Endothelial cell of umbilical vein (primary cell): Measurements from ENCODE around the gene DOK1. TPM values are rescaled to one million over a fixed set of nuclear protein-coding genes. Genes with fewer than 3 reads are reported as not detected.

Source experiments
- BruUV-seq: library from RNA; stranded (reverse); fragments of 400-500 nt; replicated peaks from 2 replicates; lab custom pipeline; 2021; lab: Mats Ljungman, UMichigan
- CTCF ChIA-PET: fragments of 300-600, 350-600 bp; sonication (Branson Sonifier 250); formaldehyde crosslinking; loops from one replicate; lab custom pipeline; 2021; ENCODE audit warnings: antibody characterized with exemption, inconsistent platforms; lab: Charles Lee
- POLR2A ChIA-PET: fragments of 300-600, 350-600 bp; sonication (Branson Sonifier 250); formaldehyde crosslinking; loops from one replicate; lab custom pipeline; 2021; ENCODE audit warnings: antibody characterized with exemption, inconsistent platforms; lab: Charles Lee
- DNase-seq: peaks from one replicate; pipeline ENCODE4 v3.0.0-alpha.2; 2011; ENCODE audit warnings: low read depth, low spot score
- FAIRE-seq: peaks from 2 replicates; lab custom pipeline; 2011; peaks lifted over from hg19 to GRCh38; lab: Jason Lieb, UNC
- H2AFZ ChIP-seq: 2 replicates; pipeline ENCODE4 v1.6.0; 2012; ENCODE audit warnings: low read depth, low read length, control low read depth, inconsistent platforms
- H3K27ac ChIP-seq: 2 replicates; pipeline ENCODE4 v1.5.1; 2011; ENCODE audit warnings: low read depth, mild to moderate bottlenecking, control low read depth, low read length, moderate library complexity; ENCODE audit not compliant: insufficient read depth
- H3K27me3 ChIP-seq, 2 experiments: 2 replicates each; pipeline versions ENCODE4 v1.6.0 to v1.6.1; 2011; ENCODE audit warnings: low read length in 2 of 2, mixed read lengths in 1 of 2; ENCODE audit not compliant: control insufficient read depth in 2 of 2, insufficient read depth in 2 of 2
- H3K36me3 ChIP-seq, 2 experiments: 2 replicates in 1 of 2; 3 replicates in 1 of 2; pipeline ENCODE4 v1.5.1; 2011; ENCODE audit warnings: low read length in 2 of 2, mild to moderate bottlenecking in 1 of 2, moderate library complexity in 1 of 2; ENCODE audit not compliant: control insufficient read depth in 2 of 2, insufficient read depth in 2 of 2; ENCODE audit errors: extremely low read depth in 1 of 2
- H3K4me1 ChIP-seq: 3 replicates; pipeline ENCODE4 v1.5.1; 2011; ENCODE audit warnings: mild to moderate bottlenecking, low read length; ENCODE audit not compliant: control insufficient read depth, insufficient read depth; ENCODE audit errors: extremely low read depth
- H3K4me2 ChIP-seq: 2 replicates; pipeline ENCODE4 v1.6.1; 2011; ENCODE audit warnings: low read length, control low read depth, mixed read lengths; ENCODE audit not compliant: insufficient read depth
- H3K4me3 ChIP-seq, 3 experiments: fragments of 200-600 bp in 1 of 3; sonication (generic), shearing (Covaris generic) in 1 of 3; replicated peaks in 1 of 3; 2 replicates each; pipeline ENCODE4 v1.5.1; 2011 to 2016; ENCODE audit warnings: control low read depth in 3 of 3, low read length in 3 of 3, mild to moderate bottlenecking in 2 of 3, inconsistent platforms in 1 of 3, low read depth in 1 of 3, moderate library complexity in 1 of 3; ENCODE audit not compliant: insufficient read depth in 1 of 3
- H3K79me2 ChIP-seq: 2 replicates; pipeline ENCODE4 v1.6.0; 2012; ENCODE audit warnings: low read length, inconsistent platforms; ENCODE audit not compliant: control insufficient read depth, insufficient read depth
- H3K9ac ChIP-seq: replicated peaks from 2 replicates; pipeline ENCODE3; 2011; ENCODE audit warnings: low read length, control low read depth; ENCODE audit not compliant: insufficient read depth; ENCODE audit errors: extremely low read depth
- H3K9me1 ChIP-seq: replicated peaks from 3 replicates; pipeline ENCODE4 v1.6.0; 2011; ENCODE audit warnings: mild to moderate bottlenecking, low read length; ENCODE audit not compliant: control insufficient read depth, insufficient read depth; ENCODE audit errors: extremely low read depth
- H3K9me3 ChIP-seq: replicated peaks from 2 replicates; pipeline ENCODE4 v1.5.1; 2012; ENCODE audit warnings: low read length, inconsistent platforms; ENCODE audit not compliant: control insufficient read depth, insufficient read depth
- H4K20me1 ChIP-seq: replicated peaks from 2 replicates; pipeline ENCODE3; 2011; ENCODE audit warnings: mild to moderate bottlenecking, low read length; ENCODE audit not compliant: control insufficient read depth, insufficient read depth; ENCODE audit errors: extremely low read depth
- FOS ChIP-seq: IDR thresholded peaks from 2 replicates; pipeline ENCODE4 v1.6.1; 2011; ENCODE audit warnings: mild to moderate bottlenecking, low read length, moderate library complexity, borderline replicate concordance; ENCODE audit not compliant: insufficient read depth
- GATA2 ChIP-seq: IDR thresholded peaks from 2 replicates; pipeline ENCODE4 v1.7.0; 2011; ENCODE audit warnings: low read depth, mild to moderate bottlenecking, moderate library complexity, mixed read lengths, low read length; ENCODE audit not compliant: insufficient read length, insufficient read depth
- JUN ChIP-seq: IDR thresholded peaks from 2 replicates; pipeline ENCODE4 v1.6.1; 2011; ENCODE audit warnings: borderline replicate concordance, low read depth; ENCODE audit not compliant: insufficient read length, insufficient read depth
- MYC ChIP-seq: IDR thresholded peaks from one replicate; pipeline ENCODE4 v1.6.1; 2011; ENCODE audit warnings: mild to moderate bottlenecking, low read depth, low read length
- POLR2AphosphoS5 ChIP-seq: IDR thresholded peaks from 2 replicates; pipeline ENCODE4 v1.6.1; 2012; ENCODE audit warnings: low read depth, mild to moderate bottlenecking, control low read depth, low read length, moderate library complexity; ENCODE audit not compliant: insufficient read depth
- dilution Hi-C: fragments of 300-500 bp; cut with MboI; formaldehyde crosslinking; loops from one replicate; pipeline ENCODE4 v1.15.0; 2019; ENCODE audit warnings: low sequenced_read_pairs; ENCODE audit not compliant: extremely low pct_ligation_motif_present
- intact Hi-C: fragments of 100-400 bp; cut with micrococcal nuclease; formaldehyde crosslinking; loops from one replicate; pipeline ENCODE4 v1.10.0; 2022
- polyA plus RNA-seq, 4 experiments: library from polyadenylated mRNA; depleted of rRNA in 3 of 4; stranded (reverse) in 3 of 4; unstranded in 1 of 4; fragments of >200 nt; gene quantifications; 2 replicates each; pipeline versions ENCODE4 v1.2.1 to v1.2.3, GENCODE V29; 2011 to 2012; ENCODE audit warnings: missing spikeins in 1 of 4
- total RNA-seq: library from RNA; stranded (reverse); gene quantifications from 2 replicates; pipeline ENCODE4 v1.2.3, GENCODE V29; 2021
- TF ChIP-seq, protein P1 (sequence below), 2 donors: IDR thresholded peaks; 1 replicate in 1 of 2; 2 replicates in 1 of 2; pipeline ENCODE4 v1.5.1; 2011; ENCODE audit warnings: low read length in 2 of 2, mild to moderate bottlenecking in 2 of 2, moderate library complexity in 2 of 2, control low read depth in 1 of 2, inconsistent platforms in 1 of 2, low read depth in 1 of 2; ENCODE audit not compliant: insufficient read depth in 1 of 2; ENCODE audit errors: extremely low read depth in 1 of 2

The DOK1 gene
- total and polyA plus RNA-seq, 2 donors (not counting 3 experiments of a cell fraction or from before 2014, with no cell fraction given), result 10.4 to 12.7 TPM

DNA sequence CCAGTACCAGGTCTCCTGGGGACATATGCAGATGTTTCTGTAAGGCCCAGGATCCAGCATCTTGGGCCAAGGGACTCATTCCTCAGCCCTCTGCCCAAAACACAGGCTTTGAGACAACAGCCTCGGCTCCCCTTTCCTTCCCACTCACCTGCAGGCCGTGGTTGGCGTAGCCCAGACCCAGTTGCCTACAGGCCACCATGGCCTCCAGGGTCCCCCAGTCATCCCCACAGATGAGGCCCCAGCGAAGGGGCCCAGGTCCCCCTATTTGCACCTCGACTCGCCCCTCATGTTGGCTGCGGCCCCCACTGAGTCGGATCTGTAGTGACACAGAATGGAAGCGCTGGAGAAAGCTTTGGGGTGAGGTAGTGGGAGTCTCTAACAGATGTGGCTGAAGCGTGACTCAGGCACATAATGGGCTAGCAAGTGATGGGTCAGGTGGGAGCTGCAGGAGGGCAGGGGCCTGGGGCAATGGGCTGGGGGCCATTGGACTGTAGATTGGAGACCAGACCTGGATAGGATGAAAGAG, 19.0 kb upstream of the DOK1 start:
- no TSS peak for BruUV-seq
- no peaks in the 10 kb centered on the region for H3K9me1 ChIP-seq
- FAIRE-seq (no peak), DNase-seq (no peak)
- intact Hi-C loops, result no loop called here
- no peaks in the 10 kb centered on the region for H3K9me3 ChIP-seq
- H3K4me2 ChIP-seq, result no peak overlapping the region
- ChIA-PET POLR2A (no interaction called here), CTCF (no interaction called here)
- no peak overlapping the region for H3K9ac ChIP-seq
- H3K79me2 ChIP-seq, result no peaks in the 10 kb centered on the region
- TF ChIP-seq GATA2, result no peak
- no peak for TF ChIP-seq POLR2AphosphoS5
- TF ChIP-seq FOS, result no peak
- no peak for TF ChIP-seq MYC
- TF ChIP-seq, protein P1, sequence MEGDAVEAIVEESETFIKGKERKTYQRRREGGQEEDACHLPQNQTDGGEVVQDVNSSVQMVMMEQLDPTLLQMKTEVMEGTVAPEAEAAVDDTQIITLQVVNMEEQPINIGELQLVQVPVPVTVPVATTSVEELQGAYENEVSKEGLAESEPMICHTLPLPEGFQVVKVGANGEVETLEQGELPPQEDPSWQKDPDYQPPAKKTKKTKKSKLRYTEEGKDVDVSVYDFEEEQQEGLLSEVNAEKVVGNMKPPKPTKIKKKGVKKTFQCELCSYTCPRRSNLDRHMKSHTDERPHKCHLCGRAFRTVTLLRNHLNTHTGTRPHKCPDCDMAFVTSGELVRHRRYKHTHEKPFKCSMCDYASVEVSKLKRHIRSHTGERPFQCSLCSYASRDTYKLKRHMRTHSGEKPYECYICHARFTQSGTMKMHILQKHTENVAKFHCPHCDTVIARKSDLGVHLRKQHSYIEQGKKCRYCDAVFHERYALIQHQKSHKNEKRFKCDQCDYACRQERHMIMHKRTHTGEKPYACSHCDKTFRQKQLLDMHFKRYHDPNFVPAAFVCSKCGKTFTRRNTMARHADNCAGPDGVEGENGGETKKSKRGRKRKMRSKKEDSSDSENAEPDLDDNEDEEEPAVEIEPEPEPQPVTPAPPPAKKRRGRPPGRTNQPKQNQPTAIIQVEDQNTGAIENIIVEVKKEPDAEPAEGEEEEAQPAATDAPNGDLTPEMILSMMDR (IDR thresholded peaks at IDR 0.05; ENCODE audit: extremely low read depth in 1 of 2, insufficient read depth in 1 of 2, low read depth in 1 of 2, low read length in 2 of 2), result no peak
- no peak for TF ChIP-seq JUN
- no peaks in the 10 kb centered on the region for H4K20me1 ChIP-seq
- H2AFZ ChIP-seq, result no peak overlapping the region
- peaks cover 11 to 13% of the 10 kb centered on the region in 2 experiments for H3K27me3 ChIP-seq
- dilution Hi-C loops, result no loop called here
- no peak overlapping the region for H3K27ac ChIP-seq
- peaks cover 9% of the 10 kb centered on the region for H3K4me1 ChIP-seq
- no peak overlapping the region for H3K4me3 ChIP-seq
- H3K36me3 ChIP-seq, result peaks cover 0 to 10% of the 10 kb centered on the region in 2 experiments
